ENCODE data around the gene LEF1.

The LEF1 gene

DNA sequence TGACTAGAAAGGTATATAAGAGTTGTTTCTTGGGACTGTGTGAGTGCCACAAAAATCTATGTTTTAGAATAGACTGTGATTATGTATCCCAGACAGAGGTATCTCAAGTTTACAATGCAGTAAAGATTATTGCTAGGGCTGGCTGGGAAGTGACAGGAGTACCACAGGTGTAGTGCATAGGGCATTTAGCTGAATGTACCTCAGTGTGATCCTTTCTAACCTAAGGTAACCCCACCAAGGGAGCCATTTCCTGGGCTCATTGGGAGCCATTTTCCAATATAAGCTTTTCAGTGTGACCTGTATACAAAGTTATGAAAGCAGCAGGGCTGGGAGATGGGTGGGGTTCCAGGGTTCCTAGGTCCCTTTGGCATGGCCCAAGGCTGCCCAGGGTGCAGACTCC is 6.1 kb upstream of the LEF1 start:
- no peak for DNase-seq

DNA sequence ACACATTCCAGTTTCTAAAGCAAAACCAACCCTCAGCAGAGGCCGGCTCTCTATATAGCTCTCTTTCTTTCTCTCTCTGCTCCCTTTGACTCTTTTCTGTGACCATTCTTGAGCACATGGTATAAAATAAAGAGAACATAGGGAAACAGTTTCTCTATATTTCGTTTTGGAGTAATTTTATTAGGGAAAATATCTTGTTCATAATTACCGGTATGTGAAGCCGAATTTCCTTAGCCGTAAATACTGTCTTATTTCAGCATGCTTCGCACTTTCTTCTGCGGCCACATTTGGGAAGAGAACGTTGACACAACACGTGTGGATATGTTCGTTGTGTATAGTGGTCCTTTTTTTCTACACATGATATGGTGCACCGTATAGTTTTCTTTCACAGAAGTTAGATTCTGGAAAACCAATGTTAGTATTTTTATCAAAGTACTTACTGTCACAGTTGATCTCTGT is 4.9 kb upstream of the LEF1 start:
- DNase-seq: no peak

DNA sequence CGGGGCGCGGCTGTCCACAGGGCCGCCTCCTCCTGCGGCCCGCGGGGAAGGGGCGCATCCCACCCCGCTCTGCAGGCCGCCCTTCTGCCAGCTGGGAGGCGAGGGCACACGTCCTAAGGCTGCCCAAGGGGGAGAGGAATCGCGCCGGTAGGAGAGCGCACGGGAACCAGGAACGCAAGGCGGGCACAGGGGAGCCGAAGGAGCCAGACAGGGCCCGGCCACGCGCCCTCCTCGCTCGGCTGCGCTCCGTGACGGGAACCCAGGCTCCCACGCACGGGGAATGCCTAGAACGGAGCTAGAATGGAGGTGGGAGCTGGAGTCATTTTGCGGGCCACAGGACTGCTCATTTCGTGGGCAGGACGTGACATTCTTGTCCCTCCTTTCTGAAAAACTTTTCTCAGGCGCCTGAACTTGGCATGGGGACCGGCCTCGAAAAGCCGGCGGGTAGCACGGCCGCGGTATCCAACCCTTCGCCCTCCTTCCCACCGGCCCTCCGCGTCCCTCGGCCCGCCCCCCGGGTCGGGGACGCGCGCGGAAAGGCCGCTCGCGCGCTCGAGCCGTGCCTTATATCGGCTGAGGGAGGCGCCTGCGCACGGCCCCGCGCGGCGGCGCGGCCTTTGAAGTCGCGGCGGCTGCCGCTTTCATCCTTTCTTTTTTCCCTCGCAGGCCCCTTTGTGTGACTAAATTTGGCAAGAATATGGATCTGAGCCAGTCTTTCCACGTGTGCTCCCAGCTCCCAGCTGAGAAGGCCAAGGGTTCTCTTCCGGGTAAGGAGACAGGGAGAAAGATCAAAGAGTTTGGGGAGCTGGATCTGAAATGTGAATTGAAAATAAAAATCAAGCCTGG is 4.2 kb upstream of the LEF1 start:
- no peak for DNase-seq

DNA sequence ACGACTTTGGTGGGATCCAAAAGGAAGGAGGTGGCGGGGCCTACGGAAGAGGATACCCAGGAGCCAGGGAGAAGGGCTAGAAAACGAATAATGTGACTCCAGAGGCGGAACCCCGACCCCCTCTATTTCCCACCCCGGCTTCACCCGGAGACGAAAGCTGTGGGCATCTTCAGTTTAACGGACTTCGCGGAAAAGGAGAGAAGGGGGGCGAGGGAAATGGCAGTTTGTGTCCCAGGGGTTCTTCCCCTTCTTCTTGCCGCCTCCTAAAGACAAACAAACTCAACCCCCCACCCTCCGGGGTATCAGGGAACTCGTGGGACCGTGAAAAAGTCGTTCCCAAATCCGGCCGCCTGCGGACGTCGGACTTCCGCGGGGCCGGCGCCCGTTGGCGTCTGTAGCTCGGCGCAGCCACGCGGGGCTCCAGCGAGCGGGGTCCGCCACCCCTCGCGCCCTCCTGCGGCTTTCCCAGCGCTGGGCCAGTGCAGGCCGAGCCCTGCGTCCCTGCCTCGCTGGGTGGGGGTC is 3.6 kb upstream of the LEF1 start:
- DNase-seq: no peak

DNA sequence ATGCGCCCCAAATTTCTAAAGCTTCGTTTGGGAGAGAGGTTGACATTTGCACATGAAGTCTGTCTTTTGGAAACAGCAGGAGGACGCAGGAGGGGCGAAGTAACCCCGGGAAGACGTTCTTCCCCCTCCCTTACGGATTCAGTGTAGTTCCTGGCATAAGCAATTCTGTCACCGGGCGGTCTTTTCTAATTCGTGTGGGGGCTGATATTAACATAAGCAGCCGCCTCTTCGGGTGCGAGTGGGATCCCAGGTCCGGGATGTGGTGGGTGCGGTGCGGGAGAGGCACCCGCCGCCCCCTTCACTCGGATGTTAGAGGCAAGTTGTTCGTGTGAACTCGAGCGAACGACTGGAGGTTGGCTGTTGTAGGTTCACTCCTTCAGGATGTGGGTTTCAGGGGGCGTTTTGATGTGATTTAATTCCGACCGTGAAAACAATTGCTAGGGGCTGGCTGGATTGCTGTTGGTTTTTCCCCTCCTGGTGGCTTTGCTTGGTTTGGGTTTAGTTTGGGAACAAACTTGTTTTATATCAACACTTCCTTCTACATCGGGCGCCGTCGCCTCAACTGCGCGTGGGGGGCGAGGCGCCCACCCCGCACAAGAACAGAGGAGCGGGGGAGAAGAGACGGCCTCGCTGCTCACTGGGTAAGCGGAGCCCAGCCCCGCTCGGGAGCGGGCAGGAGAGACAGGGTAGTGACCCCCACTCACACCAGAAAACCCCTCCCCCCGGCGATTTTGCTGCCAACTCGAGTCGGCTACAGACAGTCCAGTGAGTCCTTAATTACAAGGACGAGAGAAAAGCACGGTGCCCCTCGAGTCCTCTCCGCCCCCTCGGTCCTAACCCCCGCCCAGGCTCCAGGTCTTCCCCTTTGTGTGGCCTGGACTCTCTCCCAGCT is 2.9 kb upstream of the LEF1 start:
- no peak for DNase-seq

DNA sequence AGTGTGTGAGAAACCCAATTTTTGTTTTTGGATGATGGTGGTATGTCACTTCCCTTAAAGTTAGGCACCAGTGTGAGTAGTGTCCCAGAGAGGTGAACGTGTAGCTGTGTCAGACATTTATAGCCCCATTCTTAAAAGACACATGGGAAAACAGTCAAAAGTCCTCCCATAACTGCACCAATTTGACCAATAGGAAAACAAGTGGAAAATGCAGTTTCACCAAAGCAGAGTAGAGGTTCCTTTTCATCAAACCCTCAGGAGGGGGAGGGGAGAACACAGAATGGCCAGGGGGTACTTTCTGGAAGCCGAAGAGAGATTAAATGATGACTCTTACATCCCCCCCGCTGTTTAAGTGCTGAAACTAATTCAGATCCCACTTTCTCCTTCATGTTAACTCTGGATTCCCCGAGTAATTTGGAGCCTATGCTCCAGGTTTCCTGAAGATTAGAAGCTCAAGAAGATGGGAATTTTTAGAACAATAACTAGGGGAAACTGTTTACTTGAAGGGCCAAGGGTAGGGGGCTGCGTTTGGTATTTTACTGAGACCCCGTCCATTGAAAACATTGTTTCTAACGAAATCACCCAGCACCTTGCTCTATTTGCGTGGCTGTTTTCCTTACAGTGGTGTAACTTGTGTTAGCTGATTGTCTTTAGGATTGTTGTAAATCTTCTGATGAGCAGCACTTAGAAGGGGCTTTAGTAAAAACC is 2.1 kb upstream of the LEF1 start:
- no peak for DNase-seq

DNA sequence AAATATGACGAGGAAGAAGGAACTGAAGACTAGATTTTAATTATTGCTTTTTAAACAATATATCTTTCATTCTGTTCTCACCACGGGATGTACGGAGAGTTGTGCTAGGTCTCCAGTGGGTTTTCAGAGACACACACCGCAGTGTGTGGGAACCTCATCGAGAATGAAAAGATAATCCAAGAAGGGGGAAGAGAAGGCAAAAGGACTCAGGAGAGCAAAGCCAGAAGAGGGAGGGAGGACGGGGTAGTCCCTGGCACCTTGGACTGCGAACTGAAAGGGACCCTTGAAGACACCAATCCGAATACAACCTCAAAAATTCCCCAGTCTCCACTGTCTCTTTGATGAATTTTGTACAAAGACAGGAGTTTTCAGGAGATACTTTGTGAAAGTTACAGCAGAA is 932 bp upstream of the LEF1 start:
- DNase-seq: no peak

DNA sequence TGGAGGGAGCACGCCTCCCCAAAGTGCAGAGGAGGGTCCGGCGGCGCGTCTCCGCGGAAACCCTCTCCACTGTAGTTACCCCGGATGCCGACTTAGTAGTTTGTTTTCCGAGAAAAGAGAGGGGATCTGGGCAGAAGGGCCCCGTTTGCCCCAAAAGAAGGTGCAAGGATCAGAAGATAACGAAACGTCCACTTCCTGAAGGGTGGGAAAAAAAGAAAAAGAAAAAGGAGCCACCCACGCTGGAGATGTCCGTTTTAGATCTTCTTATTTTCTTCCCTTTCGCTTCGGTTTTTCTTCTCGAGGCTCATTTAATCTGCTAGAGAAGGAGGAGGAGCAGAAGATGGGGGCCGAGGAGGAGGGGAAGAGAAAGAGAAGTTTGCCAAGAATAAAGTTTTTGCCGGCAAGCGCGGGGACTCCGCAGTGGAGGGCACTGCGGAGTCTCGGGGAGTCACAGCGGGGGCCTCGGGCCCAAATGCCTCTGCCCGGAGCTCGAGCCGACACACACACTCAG is 517 bp downstream of the LEF1 start:
- DNase-seq: no peak

DNA sequence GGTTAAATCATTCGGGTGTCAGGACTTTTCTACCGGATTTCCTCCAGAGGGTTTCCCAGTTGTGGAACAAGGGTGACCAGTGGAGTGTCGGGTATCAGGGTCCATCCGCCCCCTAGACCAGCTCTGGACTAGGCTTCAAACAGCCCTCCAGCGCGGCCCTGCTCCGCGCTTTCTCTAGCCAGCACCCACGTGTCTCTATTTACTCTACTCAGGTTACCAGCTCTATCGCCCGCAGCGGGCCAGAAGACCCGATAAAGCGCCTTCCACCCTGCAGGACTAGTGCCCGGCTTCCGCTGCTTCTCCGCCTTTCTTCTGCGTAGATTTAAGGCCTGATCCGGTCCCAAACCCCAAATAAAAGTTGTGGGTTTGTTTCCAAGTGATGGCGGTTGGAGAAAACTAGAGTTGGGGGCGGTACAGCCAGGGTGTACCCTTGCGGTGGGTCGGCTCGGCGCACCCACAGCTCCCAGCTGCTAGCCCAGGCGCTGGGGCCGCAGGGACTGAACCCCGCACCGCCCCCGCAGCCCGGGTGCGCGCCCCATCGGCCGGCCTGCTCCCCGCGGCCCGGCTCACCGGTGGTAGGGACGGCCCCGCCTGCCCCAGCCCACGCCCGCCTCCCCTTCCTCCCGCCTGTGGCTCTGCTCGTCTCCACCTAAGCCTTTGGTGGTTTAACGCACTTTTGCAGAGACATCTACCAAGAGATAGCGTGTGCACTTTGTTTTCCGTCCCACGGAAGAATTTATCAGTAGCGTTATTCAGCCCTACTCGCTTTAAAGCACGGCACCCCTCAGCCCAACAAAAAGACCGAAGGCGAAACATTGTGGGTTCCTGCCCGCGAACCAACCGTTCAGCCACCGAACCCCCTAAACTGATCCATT is 2.1 kb downstream of the LEF1 start:
- no peak for DNase-seq

DNA sequence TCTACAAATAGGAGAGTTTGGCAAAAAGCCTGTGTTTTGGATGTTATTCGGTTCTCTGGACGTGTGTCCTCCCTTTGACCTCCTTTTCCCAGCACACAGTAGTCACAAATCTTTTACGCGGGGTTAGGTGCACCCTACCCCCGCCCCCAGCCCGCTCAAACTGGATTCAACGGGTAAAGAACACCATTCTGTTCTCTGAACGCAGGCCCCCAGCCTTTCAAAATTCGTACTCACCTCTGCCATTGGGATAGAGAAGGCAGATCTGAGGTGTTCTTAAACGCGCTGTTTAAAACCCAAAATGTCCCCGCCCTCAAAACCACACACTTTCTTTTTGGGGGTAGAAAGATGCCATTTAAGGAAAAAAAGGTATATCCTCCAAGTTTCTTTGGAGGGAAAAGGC is 2.7 kb downstream of the LEF1 start:
- DNase-seq: no peak

DNA sequence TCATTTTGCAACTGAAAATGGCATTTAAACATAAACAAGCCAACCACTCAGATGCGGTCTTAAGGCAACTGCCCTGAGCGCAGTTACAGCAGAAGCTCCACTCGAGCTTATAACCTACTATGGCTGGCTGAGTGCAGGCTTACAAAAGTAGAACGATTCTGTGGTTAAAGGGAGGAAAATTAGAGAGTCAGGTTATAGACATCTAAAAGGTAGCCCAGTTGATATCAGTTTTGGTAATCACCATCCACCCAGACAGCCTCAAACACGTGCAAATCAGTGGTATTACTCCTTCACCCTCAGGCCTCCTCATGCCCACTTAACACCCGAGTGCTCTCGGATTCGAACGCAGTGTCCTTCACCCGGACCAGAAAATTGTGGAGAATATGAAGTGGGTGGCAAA is 3.1 kb downstream of the LEF1 start:
- no peak for DNase-seq

DNA sequence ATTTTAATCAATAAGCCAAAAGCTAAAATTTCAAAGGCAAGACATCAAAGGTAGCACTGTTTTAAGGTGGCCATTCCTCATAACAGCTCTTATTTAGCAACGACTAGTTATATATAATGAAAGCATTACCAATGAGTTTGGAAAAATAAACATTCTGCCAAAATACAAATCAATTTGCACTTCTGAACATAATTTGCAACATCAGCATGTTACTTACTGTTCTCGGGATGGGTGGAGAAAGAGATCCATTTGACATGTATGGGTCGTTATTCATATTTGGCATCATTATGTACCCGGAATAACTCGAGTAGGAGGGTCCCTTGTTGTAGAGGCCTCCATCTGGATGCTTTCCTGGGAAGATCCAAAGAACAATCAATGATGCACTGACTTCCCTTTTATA is 5.4 kb downstream of the LEF1 start:
- DNase-seq: no peak

DNA sequence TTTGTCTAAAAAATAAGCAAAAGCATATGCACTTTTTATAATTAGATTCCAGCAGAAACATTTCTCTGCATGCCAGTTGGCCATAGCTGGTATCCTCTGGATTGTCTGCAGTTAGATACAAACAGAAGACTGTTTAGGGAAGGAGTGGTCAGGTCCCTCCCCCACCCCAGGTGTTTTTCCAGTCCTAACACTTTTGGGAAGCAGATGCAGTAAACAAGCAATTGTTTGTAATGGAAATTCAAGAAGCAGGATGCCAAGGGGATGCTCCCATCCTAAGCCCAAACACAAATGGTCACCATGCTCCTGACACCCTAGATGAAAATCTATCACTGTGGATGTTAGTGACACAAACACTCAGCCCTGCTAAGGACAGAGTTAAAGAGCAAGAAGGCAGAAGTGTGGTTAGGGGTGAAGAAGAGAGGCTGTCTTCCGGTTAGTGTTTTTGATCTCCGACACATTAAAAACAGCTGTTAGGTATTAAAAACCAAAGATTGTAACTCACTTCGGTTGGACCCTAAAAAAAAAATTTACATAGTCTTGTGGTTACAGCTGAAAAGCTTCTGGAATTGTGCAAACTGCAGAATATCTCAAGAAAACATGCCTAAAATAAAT is 7.9 kb downstream of the LEF1 start:
- DNase-seq: no peak

DNA sequence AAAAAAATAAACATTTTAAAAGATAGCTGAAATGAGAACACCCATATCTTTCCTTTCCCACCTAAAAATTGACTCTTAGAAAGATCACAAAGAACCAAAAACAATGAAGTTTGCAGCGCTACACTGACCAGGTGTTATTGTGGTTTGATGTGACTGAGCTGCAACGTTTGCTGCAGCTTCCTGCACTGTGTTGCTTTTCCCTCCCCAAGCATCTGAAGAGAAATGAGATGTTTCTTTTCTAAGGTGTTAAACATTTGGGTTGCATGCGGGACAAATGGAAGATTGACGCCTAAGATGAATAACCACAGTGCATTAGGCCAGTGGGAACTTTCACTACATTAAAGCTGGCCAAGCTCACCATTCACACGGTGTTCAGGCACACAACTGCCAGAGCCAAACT is 8.9 kb downstream of the LEF1 start:
- DNase-seq: no peak

DNA sequence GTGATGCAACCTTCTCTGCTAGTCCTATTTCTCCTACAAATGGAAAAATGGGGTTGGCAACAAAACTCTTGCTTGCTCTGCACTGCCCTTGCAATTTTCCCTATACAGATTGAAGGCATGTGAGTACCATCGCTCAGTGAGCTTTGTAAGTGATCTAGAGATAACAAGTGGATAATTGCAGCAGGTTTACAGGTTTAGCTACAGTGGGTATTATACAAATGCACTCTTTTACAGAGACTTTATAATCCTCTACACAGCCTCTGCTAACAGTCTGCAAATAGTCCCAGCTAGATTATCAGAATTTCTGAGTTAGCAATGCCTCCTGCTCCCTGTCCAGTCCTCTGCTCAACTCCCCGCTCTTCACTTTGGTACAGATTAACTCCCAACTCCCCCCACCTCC is 11.1 kb downstream of the LEF1 start:
- no peak for DNase-seq

DNA sequence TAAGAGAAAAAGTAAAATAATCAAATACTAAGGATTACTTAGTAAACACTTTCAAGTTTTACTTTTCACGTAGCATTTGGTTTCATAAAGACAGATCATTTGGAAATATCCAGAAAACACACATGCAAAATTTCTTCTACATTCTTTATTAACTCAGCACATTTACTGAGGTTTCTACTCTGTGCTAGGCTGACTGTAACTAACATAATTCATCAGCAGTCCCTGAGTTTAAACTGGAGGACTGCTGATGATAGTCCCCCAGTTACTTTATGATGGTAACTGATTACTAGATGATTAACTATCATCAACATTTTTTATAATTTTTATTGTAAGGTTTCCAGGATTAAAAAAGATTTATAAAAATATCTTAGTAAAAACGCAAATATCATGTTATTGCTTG is 12.3 kb downstream of the LEF1 start:
- no peak for DNase-seq

DNA sequence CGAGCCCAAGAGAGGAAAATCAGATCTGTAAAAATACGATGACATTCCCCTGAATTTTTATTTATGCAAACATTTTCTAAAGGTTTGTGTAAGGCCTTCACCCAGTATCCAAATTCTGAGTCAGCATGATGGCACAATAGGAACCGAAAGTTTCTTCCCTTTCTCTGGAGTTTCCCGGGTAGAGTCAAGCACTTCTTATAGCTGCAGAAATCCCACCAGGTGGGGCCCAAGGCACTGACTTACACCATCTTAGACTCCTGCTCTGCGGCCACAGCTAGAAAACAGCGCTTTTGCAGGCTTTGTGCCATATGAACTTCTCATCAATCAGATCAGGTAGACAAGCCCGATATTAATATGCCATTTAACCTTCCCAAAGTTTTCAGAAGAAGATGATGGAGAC is 13.4 kb downstream of the LEF1 start:
- no peak for DNase-seq

DNA sequence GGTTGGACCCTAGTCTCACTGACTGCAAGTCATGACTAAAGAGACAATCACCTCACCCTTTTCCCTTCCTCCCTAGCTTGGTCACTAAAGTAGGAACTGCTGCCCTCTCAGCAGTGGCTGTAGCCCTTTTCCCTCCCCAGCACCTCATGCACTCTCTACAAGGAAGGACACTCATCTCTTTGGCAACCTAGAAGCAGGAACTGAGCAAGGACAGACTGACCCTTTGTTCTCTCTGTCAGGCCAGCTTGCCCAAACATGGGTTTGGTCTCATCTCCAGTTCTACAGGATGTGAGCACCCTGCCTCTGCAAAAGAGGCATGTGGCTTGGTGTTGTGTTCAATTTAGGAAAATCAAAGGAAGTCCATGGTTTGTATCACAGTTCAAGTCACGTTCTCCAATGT is 15.8 kb downstream of the LEF1 start:
- DNase-seq: no peak

DNA sequence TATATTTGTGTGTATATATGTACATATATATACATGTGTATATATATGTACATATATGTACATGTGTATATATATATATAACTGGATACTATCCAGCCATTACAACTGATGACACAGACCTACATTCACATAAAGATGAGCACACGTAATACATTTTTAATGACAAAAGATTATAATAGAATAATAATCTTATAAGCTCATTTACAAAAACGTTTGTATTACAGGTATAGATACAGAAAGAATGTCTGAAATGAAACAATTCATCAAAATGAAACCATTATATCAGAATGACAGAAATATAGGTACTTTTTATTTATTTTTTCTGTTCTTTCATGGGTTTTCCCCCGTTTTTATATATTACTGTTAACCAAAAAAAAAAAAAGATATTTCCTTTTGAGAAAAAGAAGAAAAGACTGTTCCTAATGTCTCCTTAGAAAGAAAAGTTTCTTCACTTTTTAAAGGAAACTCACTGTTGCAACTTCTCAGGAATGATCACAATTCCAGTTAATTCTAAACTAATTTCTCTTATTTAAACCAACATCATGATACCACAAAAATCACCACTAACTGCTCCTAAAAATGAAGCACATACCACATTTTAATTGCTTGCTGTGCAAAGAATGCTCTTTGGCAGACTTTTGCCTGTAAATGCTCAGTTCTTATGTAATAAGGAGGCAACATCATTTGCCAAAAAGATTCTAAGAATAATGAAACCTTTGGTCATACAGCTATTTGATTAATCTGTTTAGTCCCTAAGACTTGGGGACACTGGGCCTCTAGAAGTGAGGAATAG is 18.9 kb downstream of the LEF1 start:
- DNase-seq: no peak

DNA sequence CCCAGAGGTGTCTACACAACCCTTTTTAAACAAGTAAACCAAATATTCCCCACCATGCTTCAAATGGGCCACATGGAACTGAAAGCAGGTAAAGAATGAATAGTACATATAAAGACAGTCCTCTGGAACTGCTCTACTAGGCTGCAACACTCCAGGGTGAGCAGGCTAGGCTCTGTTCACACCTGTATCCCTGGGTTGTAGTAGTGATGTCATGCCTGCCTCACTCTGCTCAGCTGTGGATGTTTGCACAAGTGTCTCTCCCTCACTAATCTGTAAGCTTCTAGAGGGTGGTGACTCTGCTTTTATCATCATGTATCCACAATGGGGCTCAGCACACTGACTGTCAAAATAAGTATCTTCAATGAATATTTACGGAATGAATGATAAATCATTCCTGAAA is 20.4 kb downstream of the LEF1 start:
- DNase-seq: no peak

DNA sequence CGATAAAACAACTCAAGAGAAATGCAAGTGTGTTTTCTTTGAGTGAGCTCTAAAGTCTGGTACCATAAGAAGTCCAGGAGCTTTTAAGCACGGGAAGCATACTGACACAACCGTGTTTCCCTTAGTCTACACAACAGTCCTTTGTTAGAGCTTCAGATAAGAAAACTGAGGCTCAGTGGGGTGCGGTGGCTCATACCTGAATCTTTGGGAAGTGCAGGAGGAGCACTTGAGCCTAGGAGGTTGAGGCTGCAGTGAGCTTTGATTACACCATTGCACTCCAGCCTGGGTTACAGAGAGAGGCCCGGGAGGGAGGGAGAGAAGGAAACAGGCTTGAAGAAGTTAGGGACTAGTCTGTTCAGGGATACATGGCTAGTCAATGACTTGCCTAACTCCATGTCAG is 21.9 kb downstream of the LEF1 start:
- DNase-seq: no peak
